ENCODE data around the gene MR1.
A peak's percentile ranks its signal among the peaks of the same experiment; 100 is the strongest.

The MR1 gene

DNA sequence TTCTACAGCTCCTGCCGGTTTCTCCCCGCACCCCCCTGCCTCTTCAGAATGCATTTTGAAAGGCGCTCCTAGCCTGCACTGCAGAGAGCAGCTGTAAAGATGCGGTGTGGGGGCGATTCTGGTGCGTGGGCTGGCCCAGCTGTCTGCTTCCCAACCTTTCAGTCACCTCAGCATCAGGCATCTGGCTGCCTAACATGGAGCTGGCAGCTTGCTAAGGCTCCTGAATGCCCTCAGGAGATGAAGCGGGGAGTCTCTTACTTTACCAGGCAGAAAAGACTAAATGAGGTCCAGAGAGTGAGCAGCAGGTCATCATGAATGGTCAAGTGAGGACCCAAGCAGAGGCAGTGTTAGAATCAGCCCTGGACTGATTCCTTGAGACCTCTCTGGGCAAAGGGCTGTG lies 63.5 kb downstream of the MR1 start:
- peaks cover 31% of the 10 kb centered on the region for H3K79me2 ChIP-seq (ENCODE audit: insufficient read depth, low read length)

DNA sequence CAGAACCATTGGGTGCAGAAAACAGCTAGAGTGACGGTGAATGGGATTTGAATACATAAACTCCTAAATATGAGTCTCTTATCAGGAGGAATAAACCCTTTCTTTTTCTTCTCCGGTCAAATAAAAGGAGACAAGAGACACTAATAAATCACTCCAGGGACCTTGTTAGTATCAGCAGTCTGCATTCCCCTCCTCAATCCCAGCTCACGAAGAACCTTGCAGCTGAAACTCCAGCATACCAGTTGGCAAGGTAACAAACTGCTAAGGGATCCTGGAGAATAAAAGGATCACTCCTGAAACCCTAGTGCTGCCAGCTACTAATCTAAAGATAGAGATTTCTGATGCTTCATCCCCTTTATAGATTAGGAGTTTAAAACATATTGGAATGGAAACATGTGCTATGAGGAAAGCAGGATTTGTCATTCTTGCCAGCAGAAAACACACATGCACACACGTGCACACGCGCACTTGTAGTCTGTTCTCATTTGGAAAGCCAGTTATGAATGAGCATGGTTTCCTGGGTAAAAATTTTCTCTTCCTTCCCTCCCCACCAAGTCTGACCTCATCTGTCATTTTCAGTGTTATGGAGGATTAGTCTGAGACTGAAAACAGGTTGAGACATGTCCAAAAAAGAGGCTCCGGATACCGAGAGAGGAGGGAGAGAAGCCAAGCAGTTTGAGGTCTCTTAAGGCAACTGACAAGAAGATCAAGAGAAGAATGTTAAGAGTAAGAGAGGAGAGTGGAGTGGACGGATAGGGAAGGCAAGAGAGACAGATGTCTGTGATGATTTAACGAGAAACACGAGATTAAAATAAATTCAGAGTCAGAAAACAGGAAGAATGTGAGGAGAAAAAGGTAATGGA lies 65.6 kb downstream of the MR1 start:
- TF ChIP-seq EZH2phosphoT487 (IDR thresholded peaks at IDR 0.05; ENCODE audit: borderline replicate concordance), result no peak
- TF ChIP-seq, protein P1, sequence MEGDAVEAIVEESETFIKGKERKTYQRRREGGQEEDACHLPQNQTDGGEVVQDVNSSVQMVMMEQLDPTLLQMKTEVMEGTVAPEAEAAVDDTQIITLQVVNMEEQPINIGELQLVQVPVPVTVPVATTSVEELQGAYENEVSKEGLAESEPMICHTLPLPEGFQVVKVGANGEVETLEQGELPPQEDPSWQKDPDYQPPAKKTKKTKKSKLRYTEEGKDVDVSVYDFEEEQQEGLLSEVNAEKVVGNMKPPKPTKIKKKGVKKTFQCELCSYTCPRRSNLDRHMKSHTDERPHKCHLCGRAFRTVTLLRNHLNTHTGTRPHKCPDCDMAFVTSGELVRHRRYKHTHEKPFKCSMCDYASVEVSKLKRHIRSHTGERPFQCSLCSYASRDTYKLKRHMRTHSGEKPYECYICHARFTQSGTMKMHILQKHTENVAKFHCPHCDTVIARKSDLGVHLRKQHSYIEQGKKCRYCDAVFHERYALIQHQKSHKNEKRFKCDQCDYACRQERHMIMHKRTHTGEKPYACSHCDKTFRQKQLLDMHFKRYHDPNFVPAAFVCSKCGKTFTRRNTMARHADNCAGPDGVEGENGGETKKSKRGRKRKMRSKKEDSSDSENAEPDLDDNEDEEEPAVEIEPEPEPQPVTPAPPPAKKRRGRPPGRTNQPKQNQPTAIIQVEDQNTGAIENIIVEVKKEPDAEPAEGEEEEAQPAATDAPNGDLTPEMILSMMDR (conservative IDR thresholded peaks at IDR 0.05; ENCODE audit: low read length), result no peak
- peaks cover 2% of the 10 kb centered on the region for H4K20me1 ChIP-seq (ENCODE audit: insufficient read depth, low read length, poor library complexity, severe bottlenecking)
- H3K9me3 ChIP-seq (ENCODE audit: insufficient read depth, low read depth, low read length), result no peaks in the 10 kb centered on the region
- H3K4me3 ChIP-seq (ENCODE audit: low read length, poor library complexity, severe bottlenecking), result no peak overlapping the region
- H3K79me2 ChIP-seq (ENCODE audit: insufficient read depth, low read length), result peaks cover 10% of the 10 kb centered on the region; the same call in 1 of the 2 replicates
- no peak overlapping the region for H2AFZ ChIP-seq (ENCODE audit: low read length)
- no peaks in the 10 kb centered on the region for H3K9me2 ChIP-seq (replicated peaks; ENCODE audit: low read depth, low read length)
- no peaks in the 10 kb centered on the region for H3F3A ChIP-seq (ENCODE audit: low read depth)
- peak overlapping the region; percentile 21 for H3K4me2 ChIP-seq (ENCODE audit: low read depth, low read length, poor library complexity, severe bottlenecking)
- H3K27me3 ChIP-seq (ENCODE audit: insufficient read depth, low read length, poor library complexity, severe bottlenecking), result no peaks in the 10 kb centered on the region
- H3K4me1 ChIP-seq (ENCODE audit: insufficient read depth, low read length, poor library complexity, severe bottlenecking), result peaks cover 43% of the 10 kb centered on the region
- no peaks in the 10 kb centered on the region for H3K36me3 ChIP-seq (ENCODE audit: insufficient read depth, low read length)
- peak overlapping the region; percentile 52 for H3K9ac ChIP-seq (ENCODE audit: low read depth, low read length, poor library complexity, severe bottlenecking)

More for the DNA sequence above, 63.5 kb downstream of the MR1 start:
- Histone ChIP-seq H3K9me2 (replicated peaks; ENCODE audit: low read depth, low read length) (no peaks in the 10 kb centered on the region), H3K9me3 (ENCODE audit: insufficient read depth, low read depth, low read length) (no peaks in the 10 kb centered on the region), H3K4me3 (ENCODE audit: low read length, poor library complexity, severe bottlenecking) (no peak overlapping the region), H3K4me2 (ENCODE audit: low read depth, low read length, poor library complexity, severe bottlenecking) (no peak overlapping the region), H3F3A (ENCODE audit: low read depth) (no peaks in the 10 kb centered on the region), H4K20me1 (ENCODE audit: insufficient read depth, low read length, poor library complexity, severe bottlenecking) (peaks cover 18% of the 10 kb centered on the region), H3K27me3 (ENCODE audit: insufficient read depth, low read length, poor library complexity, severe bottlenecking) (no peaks in the 10 kb centered on the region), H3K36me3 (ENCODE audit: insufficient read depth, low read length) (no peaks in the 10 kb centered on the region), H3K4me1 (ENCODE audit: insufficient read depth, low read length, poor library complexity, severe bottlenecking) (peaks cover 34% of the 10 kb centered on the region), H2AFZ (ENCODE audit: low read length) (no peak overlapping the region), H3K9ac (ENCODE audit: low read depth, low read length, poor library complexity, severe bottlenecking) (no peak overlapping the region)
- no peak for TF ChIP-seq EZH2phosphoT487 (IDR thresholded peaks at IDR 0.05; ENCODE audit: borderline replicate concordance)
- TF ChIP-seq, protein P1 (conservative IDR thresholded peaks at IDR 0.05; ENCODE audit: low read length), result no peak

DNA sequence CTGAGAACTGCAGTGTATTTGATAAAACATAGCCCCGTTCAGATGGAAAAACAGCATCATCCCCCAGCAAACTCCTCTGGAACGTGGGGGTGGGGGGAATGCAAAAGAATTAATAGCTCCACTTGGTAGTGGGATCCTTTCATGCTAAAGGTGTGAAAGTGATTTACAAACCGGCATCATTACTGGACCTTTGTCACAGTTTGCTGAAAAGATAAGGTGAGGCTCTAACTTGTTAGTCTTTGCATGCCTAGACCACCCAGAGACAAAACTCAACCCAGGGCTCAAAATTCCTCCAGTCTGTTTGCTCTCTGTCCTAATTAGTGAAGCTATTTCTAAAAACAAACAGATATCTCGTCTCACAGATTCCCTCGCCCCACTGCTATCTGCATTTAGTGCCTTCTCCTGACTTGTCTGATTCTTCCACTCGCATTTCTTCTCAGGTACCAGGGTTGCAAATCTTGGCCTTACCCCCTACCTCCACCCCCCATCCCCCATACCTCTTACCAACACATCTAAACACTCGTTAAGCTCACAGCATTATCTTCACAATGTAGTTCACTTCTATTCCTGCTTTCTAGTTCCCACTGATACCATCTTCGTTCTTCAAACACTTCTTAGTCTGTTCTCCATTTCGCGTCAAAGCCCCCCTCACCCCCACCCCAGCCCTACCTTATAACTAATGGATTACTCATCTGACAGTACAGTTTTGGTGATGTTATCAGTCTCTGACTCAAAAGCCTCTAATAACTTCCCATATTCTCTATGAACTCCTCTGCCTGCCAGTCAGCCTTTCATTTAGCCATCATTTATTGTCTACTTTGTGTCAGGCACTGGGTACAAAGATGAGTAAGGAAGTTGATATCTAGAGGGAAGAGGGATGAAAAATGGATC lies 66.5 kb downstream of the MR1 start:
- Histone ChIP-seq H3K9me2 (replicated peaks; ENCODE audit: low read depth, low read length) (no peaks in the 10 kb centered on the region), H3K9me3 (ENCODE audit: insufficient read depth, low read depth, low read length) (no peaks in the 10 kb centered on the region), H4K20me1 (ENCODE audit: insufficient read depth, low read length, poor library complexity, severe bottlenecking) (no peaks in the 10 kb centered on the region), H3K9ac (ENCODE audit: low read depth, low read length, poor library complexity, severe bottlenecking) (peak overlapping the region; percentile 52), H3K79me2 (ENCODE audit: insufficient read depth, low read length) (peaks cover 1% of the 10 kb centered on the region; the same call in 1 of the 2 replicates), H3F3A (ENCODE audit: low read depth) (no peaks in the 10 kb centered on the region), H3K4me2 (ENCODE audit: low read depth, low read length, poor library complexity, severe bottlenecking) (peak overlapping the region; percentile 21), H3K4me3 (ENCODE audit: low read length, poor library complexity, severe bottlenecking) (no peak overlapping the region), H3K4me1 (ENCODE audit: insufficient read depth, low read length, poor library complexity, severe bottlenecking) (peaks cover 49% of the 10 kb centered on the region), H3K36me3 (ENCODE audit: insufficient read depth, low read length) (no peaks in the 10 kb centered on the region), H2AFZ (ENCODE audit: low read length) (no peak overlapping the region), H3K27me3 (ENCODE audit: insufficient read depth, low read length, poor library complexity, severe bottlenecking) (no peaks in the 10 kb centered on the region)
- TF ChIP-seq EZH2phosphoT487 (IDR thresholded peaks at IDR 0.05; ENCODE audit: borderline replicate concordance), result no peak
- TF ChIP-seq, protein P1 (conservative IDR thresholded peaks at IDR 0.05; ENCODE audit: low read length), result no peak
